Heart right ventricle (tissue), 16 donors: ENCODE measurements around the gene S100A4. TPM values are rescaled to one million over a fixed set of nuclear protein-coding genes. Genes with fewer than 3 reads are reported as not detected.
A peak's percentile ranks its signal among the peaks of the same experiment; 100 is the strongest.

ENCODE experiments used
- ATAC-seq, 8 donors: fragments of 200-7000 bp; cut with Tn5 transposase; one replicate each; pipeline ENCODE4 v1.9.1; 2020; ENCODE audit warnings: mild to moderate bottlenecking in 8 of 8, moderate library complexity in 8 of 8, moderate number of reproducible peaks in 1 of 8
- DNase-seq, 2 donors: peaks; one replicate each; pipeline ENCODE4 v3.0.0-alpha.2; 2020
- H3K27ac ChIP-seq, 10 donors: fragments of 200-600 bp; sonication (generic) in 2 of 10; one replicate each; pipeline versions ENCODE4 v1.5.0 to v1.8.0; 2020 to 2022; ENCODE audit warnings: mild to moderate bottlenecking in 3 of 10
- H3K27me3 ChIP-seq, 7 donors: fragments of 200-600 bp; one replicate each; pipeline ENCODE4 v1.8.0; 2021 to 2022; ENCODE audit warnings: mild to moderate bottlenecking in 2 of 7
- H3K36me3 ChIP-seq, 9 donors: fragments of 200-600 bp; sonication (generic) in 1 of 9; one replicate each; pipeline versions ENCODE4 v1.5.0 to v1.8.0; 2020 to 2022; ENCODE audit warnings: mild to moderate bottlenecking in 2 of 9
- H3K4me1 ChIP-seq, 9 donors: fragments of 200-600 bp; sonication (generic) in 1 of 9; one replicate each; pipeline versions ENCODE4 v1.5.0 to v1.8.0; 2020 to 2022; ENCODE audit warnings: mild to moderate bottlenecking in 4 of 9
- H3K4me3 ChIP-seq, 10 donors: fragments of 200-600 bp; sonication (generic) in 2 of 10; one replicate each; pipeline versions ENCODE4 v1.5.0 to v1.8.0; 2020 to 2022; ENCODE audit warnings: mild to moderate bottlenecking in 7 of 10, moderate library complexity in 2 of 10
- H3K9me3 ChIP-seq, 11 donors: fragments of 200-600 bp in 10 of 11; sonication (generic) in 2 of 11; one replicate each; pipeline versions ENCODE4 v1.5.0 to v1.8.0; 2013 to 2022; ENCODE audit warnings: mild to moderate bottlenecking in 2 of 11, control low read depth in 1 of 11, moderate library complexity in 1 of 11
- CTCF ChIP-seq, 9 donors: fragments of 200-600 bp; sonication (generic) in 2 of 9; IDR thresholded peaks; one replicate each; pipeline versions ENCODE4 v1.5.0 to v1.8.0; 2021 to 2022; ENCODE audit warnings: antibody characterized with exemption in 9 of 9, mild to moderate bottlenecking in 5 of 9, moderate library complexity in 1 of 9
- WGBS, 2 donors: extraction: QIAGEN DNeasy Blood & Tissue Kit; methylation state at CpG; one replicate each; pipeline ENCODE4 v1.1.7; 2013; ENCODE audit warnings: inconsistent platforms in 1 of 2; 5-methylcytosine and 5-hydroxymethylcytosine counted together
- intact Hi-C, 10 donors: fragments of 100-400 bp; cut with DNase I; formaldehyde crosslinking; loops; one replicate each; pipeline versions ENCODE4 v1.11.1 to v1.14.2; 2022
- polyA plus RNA-seq, 2 donors: library from polyadenylated mRNA; stranded (reverse); fragments of 200-250 nt; gene quantifications; one replicate each; pipeline ENCODE4 v1.2.3, GENCODE V29; 2013
- total RNA-seq, 10 donors: library from RNA; stranded (reverse); fragmentation: NEBNext Ultra II Directional in 3 of 10; extraction: Animal tissue kit (Norgen Biotek cat#: 25700) in 3 of 10; gene quantifications; one replicate each; pipeline versions ENCODE4 v1.2.1 to v1.2.4, GENCODE V29; 2021 to 2023
- donor health status: Arrhythmogenic right ventricular cardiomyopathy.
- donor health status: ischemic (EF 13 %, LVEDD 7.1; RV severe dilation, severe dysfunction).
- donor health status: healthy with polysubstance abuse.
- donor health status: DM: no; HTN: yes; CAD: no.
- donor health status: DM: no; HTN: no; CAD: no.
- donor health status: ischemic (EF 25% LVEDD 6.9; RV normal size, moderate dysfunction).
- donor health status: ischemic (EF 25% LVEDD 5.7; RV mildly dilated, moderate dysfunction).
- donor health status: healthy.
- donor health status: DM: yes; HTN: yes; CAD: no.
- donor health status: Ischemic cardiomyopathy.
- donor health status: ischemic (EF 35%, LVEDD 5.7; RV mildly dilated, moderate dysfunction).
- donor health status: nonischemic (EF 11% LVEDD 7.7; RV severe dilation, severe dysfunction).
- donor health status: DM: yes; HTN: yes; CAD: no.
- donor health status: PGD.
- donor health status: ischemic (EF 29% LVEDD 5.4; RV normal size, mild dysfunction).
- donor health status: nonischemic (EF 23%, LVEDD 6.1; RV moderate dilation, normal function).

S100A4 gene
- total and polyA plus RNA-seq, 12 donors, result 29.4 to 755 (median 78.3) TPM

GRCh38 chr1:153498746-153499145 is 46.9 kb downstream of the S100A4 start:
- H3K9me3 ChIP-seq, result no peaks in the 10 kb centered on the region
- H3K27me3 ChIP-seq, result no peaks in the 10 kb centered on the region
- H3K4me3 ChIP-seq, result no peak overlapping the region
- H3K36me3 ChIP-seq, result no peaks in the 10 kb centered on the region
- peaks cover 0 to 11% (median 5%) of the 10 kb centered on the region in 9 donors for H3K4me1 ChIP-seq
- WGBS, 2 donors, result 21 to 38% methylated on average over 2 of the region's 2 CpGs
- no peak for DNase-seq
- no peak for ATAC-seq
- no peak for TF ChIP-seq CTCF (IDR thresholded peaks at IDR 0.05)
- H3K27ac ChIP-seq, result no peak overlapping the region
- intact Hi-C loops, result no loop called here

- no peaks in the 10 kb centered on the region for H3K9me3 ChIP-seq
- ATAC-seq, result no peak
- no peak for DNase-seq
- no peak overlapping the region for H3K4me3 ChIP-seq
- peaks cover 0 to 17% (median 13%) of the 10 kb centered on the region in 9 donors for H3K4me1 ChIP-seq
- H3K27ac ChIP-seq, result no peak overlapping the region
- H3K27me3 ChIP-seq, result no peaks in the 10 kb centered on the region
- intact Hi-C loops, result loop anchor here in 9 of 10 donors (1.0 to 2.0 kb wide), 7 partner anchors 28 to 145 kb away; no protein-coding TSS in a partner anchor
- no peaks in the 10 kb centered on the region for H3K36me3 ChIP-seq
- no peak for TF ChIP-seq CTCF (IDR thresholded peaks at IDR 0.05)
- 61 to 63% methylated on average over 6 of the region's 6 CpGs for WGBS, 2 donors
Measured at GRCh38 chr1:153495536-153495935, 50.1 kb downstream of the S100A4 start.

GRCh38 chr1:153494976-153495535 is 50.5 kb downstream of the S100A4 start:
- no peaks in the 10 kb centered on the region for H3K27me3 ChIP-seq
- ATAC-seq (peak; percentile 32 to 85 (median 72)), DNase-seq (peak; percentile 79 to 83)
- H3K4me3 ChIP-seq, result no peak overlapping the region
- H3K4me1 ChIP-seq, result peaks cover 0 to 22% (median 15%) of the 10 kb centered on the region in 9 donors
- peak; percentile 91 to 96 (median 94) for TF ChIP-seq CTCF (IDR thresholded peaks at IDR 0.05)
- 36 to 37% methylated on average over 6 of the region's 6 CpGs for WGBS, 2 donors
- intact Hi-C loops, result loop anchor here in 9 of 10 donors (1.0 to 2.0 kb wide), 7 partner anchors 28 to 144 kb away; no protein-coding TSS in a partner anchor
- no peak overlapping the region for H3K27ac ChIP-seq
- no peaks in the 10 kb centered on the region for H3K9me3 ChIP-seq
- no peaks in the 10 kb centered on the region for H3K36me3 ChIP-seq

Other genes starting within 250 kb of the S100A4 start
- not detected for gene PGLYRP3, start 232.9 kb downstream of the S100A4 start, total RNA-seq
- gene PGLYRP3, start 232.9 kb downstream of the S100A4 start, polyA plus RNA-seq, result not detected
- gene PGLYRP4, start 197.0 kb downstream of the S100A4 start, total RNA-seq, result not detected
- not detected for gene PGLYRP4, start 197.0 kb downstream of the S100A4 start, polyA plus RNA-seq
- gene S100A9, start 188.0 kb downstream of the S100A4 start, total RNA-seq, result 100 to 1,000 TPM in 3 of 10 donors, 10 to 100 TPM in 6, 1 to 10 TPM in 1; 9.9 to 182 (median 36.0) TPM
- gene S100A9, start 188.0 kb downstream of the S100A4 start, polyA plus RNA-seq, result 100 to 1,000 TPM; 111 to 177 TPM
- gene S100A12, start 170.2 kb downstream of the S100A4 start, total RNA-seq, result 10 to 100 TPM in 1 of 10 donors, 1 to 10 TPM in 6, under 1 TPM in 2, not detected in 1; 0.49 to 12.9 (median 1.9) TPM
- gene S100A12, start 170.2 kb downstream of the S100A4 start, polyA plus RNA-seq, result 1 to 10 TPM; 4.6 to 6.2 TPM
- gene S100A8, start 154.7 kb downstream of the S100A4 start, total RNA-seq, result 100 to 1,000 TPM in 1 of 10 donors, 10 to 100 TPM in 7, 1 to 10 TPM in 2; 6.2 to 105 (median 24.5) TPM
- 10 to 100 TPM; 73.6 to 79.2 TPM for gene S100A8, start 154.7 kb downstream of the S100A4 start, polyA plus RNA-seq
- not detected for gene S100A7A, start 129.3 kb downstream of the S100A4 start, total RNA-seq
- gene S100A7A, start 129.3 kb downstream of the S100A4 start, polyA plus RNA-seq, result not detected
- not detected for gene S100A7, start 85.2 kb downstream of the S100A4 start, total RNA-seq
- under 1 TPM in 1 of 2 donors, not detected in 1; 0.20 TPM for gene S100A7, start 85.2 kb downstream of the S100A4 start, polyA plus RNA-seq
- 100 to 1,000 TPM; 237 to 385 (median 294) TPM for gene S100A6, start 9.8 kb downstream of the S100A4 start, total RNA-seq
- gene S100A6, start 9.8 kb downstream of the S100A4 start, polyA plus RNA-seq, result 1,000 to 10,000 TPM in 1 of 2 donors, 100 to 1,000 TPM in 1; 630 to 2,261 TPM
- gene S100A5, start 4.9 kb downstream of the S100A4 start, total RNA-seq, result not detected
- not detected for gene S100A5, start 4.9 kb downstream of the S100A4 start, polyA plus RNA-seq
- gene S100A3, start 3.5 kb upstream of the S100A4 start, total RNA-seq, result 1 to 10 TPM in 3 of 10 donors, under 1 TPM in 1, not detected in 6; 0.30 to 2.9 (median 1.9) TPM
- 1 to 10 TPM; 2.4 to 6.3 TPM for gene S100A3, start 3.5 kb upstream of the S100A4 start, polyA plus RNA-seq
- gene S100A2, start 20.0 kb upstream of the S100A4 start, total RNA-seq, result 1 to 10 TPM in 9 of 10 donors, not detected in 1; 1.2 to 4.5 (median 3.1) TPM
- gene S100A2, start 20.0 kb upstream of the S100A4 start, polyA plus RNA-seq, result 1 to 10 TPM; 2.2 to 7.4 TPM
- gene S100A16, start 67.3 kb upstream of the S100A4 start, total RNA-seq, result 10 to 100 TPM; 28.8 to 68.2 (median 40.2) TPM
- 100 to 1,000 TPM in 1 of 2 donors, 10 to 100 TPM in 1; 98.6 to 176 TPM for gene S100A16, start 67.3 kb upstream of the S100A4 start, polyA plus RNA-seq
- gene S100A14, start 70.5 kb upstream of the S100A4 start, total RNA-seq, result 1 to 10 TPM; 1.7 to 7.3 (median 4.6) TPM
- gene S100A14, start 70.5 kb upstream of the S100A4 start, polyA plus RNA-seq, result 1 to 10 TPM in 1 of 2 donors, under 1 TPM in 1; 0.80 to 4.1 TPM
- 100 to 1,000 TPM; 101 to 150 (median 125) TPM for gene S100A13, start 81.7 kb upstream of the S100A4 start, total RNA-seq
- gene S100A13, start 81.7 kb upstream of the S100A4 start, polyA plus RNA-seq, result 100 to 1,000 TPM; 173 to 335 TPM
- gene S100A1, start 82.6 kb upstream of the S100A4 start, total RNA-seq, result 1,000 to 10,000 TPM; 1,287 to 3,035 (median 2,343) TPM
- 1,000 to 10,000 TPM in 1 of 2 donors, 100 to 1,000 TPM in 1; 685 to 2,765 TPM for gene S100A1, start 82.6 kb upstream of the S100A4 start, polyA plus RNA-seq
- gene CHTOP, start 88.3 kb upstream of the S100A4 start, total RNA-seq, result 10 to 100 TPM; 67.4 to 95.5 (median 77.8) TPM
- 10 to 100 TPM; 61.6 to 76.2 TPM for gene CHTOP, start 88.3 kb upstream of the S100A4 start, polyA plus RNA-seq
- 10 to 100 TPM; 56.7 to 83.3 (median 73.4) TPM for gene SNAPIN, start 112.9 kb upstream of the S100A4 start, total RNA-seq
- gene SNAPIN, start 112.9 kb upstream of the S100A4 start, polyA plus RNA-seq, result 10 to 100 TPM; 38.6 to 54.4 TPM
- 10 to 100 TPM; 61.1 to 87.3 (median 70.8) TPM for gene ILF2, start 125.2 kb upstream of the S100A4 start, total RNA-seq
- gene ILF2, start 125.2 kb upstream of the S100A4 start, polyA plus RNA-seq, result 100 to 1,000 TPM in 1 of 2 donors, 10 to 100 TPM in 1; 17.3 to 114 TPM
- gene NPR1, start 132.9 kb upstream of the S100A4 start, total RNA-seq, result 10 to 100 TPM in 6 of 10 donors, 1 to 10 TPM in 4; 8.0 to 24.3 (median 10.4) TPM
- gene NPR1, start 132.9 kb upstream of the S100A4 start, polyA plus RNA-seq, result 10 to 100 TPM; 24.3 to 29.0 TPM
- gene INTS3, start 182.2 kb upstream of the S100A4 start, total RNA-seq, result 10 to 100 TPM; 25.4 to 32.8 (median 31.1) TPM
- gene INTS3, start 182.2 kb upstream of the S100A4 start, polyA plus RNA-seq, result 10 to 100 TPM; 30.8 to 46.1 TPM
- 10 to 100 TPM in 2 of 10 donors, 1 to 10 TPM in 8; 5.9 to 16.0 (median 8.9) TPM for gene SLC27A3, start 229.6 kb upstream of the S100A4 start, total RNA-seq
- gene SLC27A3, start 229.6 kb upstream of the S100A4 start, polyA plus RNA-seq, result 10 to 100 TPM; 26.7 to 43.8 TPM